ENCODE measurements around the gene CDK6.

DNA sequence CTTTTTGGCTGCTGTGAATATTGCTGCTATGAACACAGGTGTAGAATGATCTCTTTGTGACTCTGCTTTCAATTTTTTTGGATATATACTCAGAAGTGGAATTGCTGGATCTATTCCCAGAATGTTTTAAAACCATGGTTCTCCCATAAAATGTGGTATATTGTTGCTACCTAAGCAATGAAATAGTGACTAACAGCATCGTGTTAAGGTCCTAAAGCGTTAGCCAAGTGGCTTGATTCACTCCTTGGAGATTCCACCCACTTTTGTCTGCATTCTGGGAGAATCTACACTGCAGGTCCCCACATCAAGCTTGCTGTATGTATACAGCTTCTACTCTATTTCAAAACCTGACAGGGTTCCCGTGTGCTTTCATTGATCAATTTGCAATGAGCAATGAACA lies 105.6 kb downstream of the CDK6 start:
- TF ChIP-seq ZNF274 (IDR thresholded peaks at IDR 0.05; ENCODE audit: low read depth, low read length): no peak
- no peak for TF ChIP-seq CTCF (IDR thresholded peaks at IDR 0.05 in 2 of 3, conservative IDR thresholded peaks at IDR 0.05 in 1 of 3; ENCODE audit: borderline replicate concordance in 1 of 3, insufficient read depth in 1 of 3, low read depth in 2 of 3, low read length in 2 of 3)
- no peak for TF ChIP-seq POLR2AphosphoS5 (IDR thresholded peaks at IDR 0.05; ENCODE audit: low read depth, low read length)
- TF ChIP-seq SIN3A (IDR thresholded peaks at IDR 0.05; ENCODE audit: low read depth): no peak

Measured in HCT116 (cell line).